ENCODE data around the gene TXNDC11. TPM values are rescaled to one million over a fixed set of nuclear protein-coding genes. Genes with fewer than 3 reads are reported as not detected.

The TXNDC11 gene
- total and polyA plus RNA-seq, 9 of the 15 experiments (the other 6 are each of a cell fraction or from before 2014, with no cell fraction given): 0.66 to 32.6 (median 26.2) TPM

- peaks cover 55% of the 10 kb centered on the region for H3K36me3 ChIP-seq (ENCODE audit: control insufficient read depth, insufficient read depth, low read length)
- no peak overlapping the region for H3K27ac ChIP-seq (ENCODE audit: extremely low read depth, low read depth, low read length)
- TF ChIP-seq CBFA2T2 (conservative IDR thresholded peaks at IDR 0.05): no peak
- TF ChIP-seq MAZ (CRISPR knock-in tag; conservative IDR thresholded peaks at IDR 0.05 in 1 of 2, IDR thresholded peaks at IDR 0.05 in 1 of 2): no peak
- no peak for TF ChIP-seq CREB5 (CRISPR knock-in tag; IDR thresholded peaks at IDR 0.05)
- no peak for TF ChIP-seq MAFG (tag; conservative IDR thresholded peaks at IDR 0.05)
- TF ChIP-seq NBN (IDR thresholded peaks at IDR 0.05; ENCODE audit: low read depth): no peak
- TF ChIP-seq ZBTB1 (CRISPR knock-in tag; IDR thresholded peaks at IDR 0.05; ENCODE audit: borderline replicate concordance, low read depth): no peak
- no peak for TF ChIP-seq HOXB6 (CRISPR knock-in tag; IDR thresholded peaks at IDR 0.05; ENCODE audit: borderline replicate concordance)
- peak; percentile 29; the same call in 1 of the 2 replicates for TF ChIP-seq TCF3 (CRISPR knock-in tag; IDR thresholded peaks at IDR 0.05)
- no peak for TF ChIP-seq HIVEP1 (CRISPR knock-in tag; IDR thresholded peaks at IDR 0.05)
- peak; percentile 77 for TF ChIP-seq ZBTB40 (IDR thresholded peaks at IDR 0.05)
- peak; percentile 26; the same call in 1 of the 2 replicates for TF ChIP-seq ZBTB40 (CRISPR knock-in tag; IDR thresholded peaks at IDR 0.05)
- no peaks in the 10 kb centered on the region for H3K9me3 ChIP-seq (replicated peaks; ENCODE audit: control insufficient read depth, insufficient read depth, low read depth, low read length)
- no TSS peak for BruUV-seq (replicated peaks)
- peaks cover 7 to 19% of the 10 kb centered on the region in 2 experiments for H3K4me1 ChIP-seq (replicated peaks in 1 of 2; ENCODE audit: control insufficient read depth in 2 of 2, insufficient read depth in 2 of 2, low read length in 2 of 2)
- in situ Hi-C loops (cut with MboI) (no loop called here), intact Hi-C loops (cut with micrococcal nuclease) (no loop called here)
- peaks cover 52% of the 10 kb centered on the region for H3K79me2 ChIP-seq (ENCODE audit: control insufficient read depth, insufficient read depth, low read length)
- CTCF ChIA-PET (ENCODE audit: low intra/inter-chr PET ratio): no interaction called here
- no peak overlapping the region for H3K9ac ChIP-seq (ENCODE audit: insufficient read depth in 1 of 2, low read depth in 2 of 2, low read length in 2 of 2)
- H3K27me3 ChIP-seq (ENCODE audit: control insufficient read depth in 2 of 2, insufficient read depth in 2 of 2, low read length in 2 of 2): no peaks in the 10 kb centered on the region
- peaks cover 8% of the 10 kb centered on the region; the same call in 1 of the 2 replicates for H4K20me1 ChIP-seq (replicated peaks; ENCODE audit: control insufficient read depth, insufficient read depth, low read length)
- POLR2A ChIA-PET: interaction anchor here (0.6 to 3.3 kb wide), 3 partner anchors 10 to 82 kb away, joined by 4 to 18 read pairs (median 6); no protein-coding TSS in a partner anchor
- H3K9me1 ChIP-seq (ENCODE audit: control insufficient read depth, insufficient read depth, low read length): no peaks in the 10 kb centered on the region
- no peak for ATAC-seq
- no peak overlapping the region for H3K4me3 ChIP-seq
- WGBS (ENCODE audit: insufficient coverage, low coverage, missing lambda C conversion rate): 75% methylated on average over 4 of the region's 4 CpGs
- no peak overlapping the region for H2AFZ ChIP-seq (ENCODE audit: low read depth, low read length)
- no peak for DNase-seq (ENCODE audit: extremely low read depth in 1 of 4, low spot score in 3 of 4)
- no peak for FAIRE-seq
- no peak overlapping the region for H3K4me2 ChIP-seq (ENCODE audit: insufficient read depth, low read length)
Observed at GRCh38 chr16:11780991-11781680, 38.5 kb upstream of the TXNDC11 start.
